Cardiac septum (tissue), 1 donor: ENCODE measurements around the gene LIN9. TPM values are rescaled to one million over a fixed set of nuclear protein-coding genes. Genes with fewer than 3 reads are reported as not detected.
"Not testable (repeated sequence)": the region's sequence is repeated elsewhere in the genome, so short reads cannot be mapped to it uniquely, and the experiment has no call there.

Source experiments
- DNase-seq: peaks from one replicate; pipeline ENCODE4 v3.0.0-alpha.2; 2020; ENCODE audit warnings: low spot score
- intact Hi-C: fragments of 100-400 bp; cut with DNase I; formaldehyde crosslinking; loops from one replicate; pipeline ENCODE4 v1.14.0; 2022
- long read RNA-seq: library from polyadenylated mRNA; unstranded; transcript quantifications from one replicate; pipeline ENCODE4 v2.0.0, GENCODE V29; 2021
- total RNA-seq: library from RNA; stranded (reverse); fragmentation: NEBNext Ultra II Directional; extraction: Animal tissue kit (Norgen Biotek cat#: 25700); gene quantifications from one replicate; pipeline ENCODE4 v1.2.1, GENCODE V29; 2021
- donor health status: DM: no; HTN: no; CAD: no.

LIN9 gene
- 13.1 TPM for total RNA-seq
- long read RNA-seq, transcript LIN9-201 (15 exons, 3,567 nt): major isoform, 22 of 38 reads
- long read RNA-seq, partial matches to known transcripts: 4 of 38 reads
- long read RNA-seq, other reads (novel, unspliced or antisense): 9 of 38 reads

- intact Hi-C loops: loop anchor here (2.0 kb wide), 1 partner anchor 100 kb away; the partner anchor contains the start of gene PARP1
- DNase-seq: peak; percentile 96
Measured at GRCh38 chr1:226308723-226309397, at the start of gene LIN9. TSS of gene LIN9 (minus strand) at chr1:226309164. CDS start at chr1:226309139, 25 bp downstream.

- intact Hi-C loops: no loop called here
- no peak for DNase-seq
Measured at GRCh38 chr1:226357416-226357815, 48.5 kb upstream of the LIN9 start.

- DNase-seq: no peak
- intact Hi-C loops: no loop called here
Measured at GRCh38 chr1:226355669-226356551, 46.9 kb upstream of the LIN9 start.

- intact Hi-C loops: no loop called here
- DNase-seq: no peak
Measured at GRCh38 chr1:226355016-226355415, 46.1 kb upstream of the LIN9 start.

- DNase-seq: no peak
- intact Hi-C loops: no loop called here
Measured at GRCh38 chr1:226353698-226354525, 44.9 kb upstream of the LIN9 start.

GRCh38 chr1:226351709-226352108 lies 42.7 kb upstream of the LIN9 start:
- no peak for DNase-seq
- intact Hi-C loops: no loop called here

- intact Hi-C loops: no loop called here
- no peak for DNase-seq
Measured at GRCh38 chr1:226350519-226350865, 41.5 kb upstream of the LIN9 start.

GRCh38 chr1:226349801-226350518 lies 41.0 kb upstream of the LIN9 start:
- no peak for DNase-seq
- intact Hi-C loops: no loop called here

- intact Hi-C loops: no loop called here
Measured at GRCh38 chr1:226349081-226349480, 40.1 kb upstream of the LIN9 start.

GRCh38 chr1:226344441-226345259 lies 35.7 kb upstream of the LIN9 start:
- no peak for DNase-seq

More at GRCh38 chr1:226349081-226349480, 40.1 kb upstream of the LIN9 start:
- no peak for DNase-seq

GRCh38 chr1:226342656-226343055 lies 33.7 kb upstream of the LIN9 start:
- intact Hi-C loops: no loop called here

More at GRCh38 chr1:226344441-226345259, 35.7 kb upstream of the LIN9 start:
- intact Hi-C loops: no loop called here

GRCh38 chr1:226340111-226340510 lies 31.1 kb upstream of the LIN9 start:
- DNase-seq, intact Hi-C loops: not testable (repeated sequence)

More at GRCh38 chr1:226342656-226343055, 33.7 kb upstream of the LIN9 start:
- DNase-seq: no peak

GRCh38 chr1:226337276-226337875 lies 28.4 kb upstream of the LIN9 start:
- no peak for DNase-seq
- intact Hi-C loops: no loop called here

GRCh38 chr1:226335661-226336060 lies 26.7 kb upstream of the LIN9 start:
- DNase-seq: no peak
- intact Hi-C loops: no loop called here

GRCh38 chr1:226332947-226333346 lies 24.0 kb upstream of the LIN9 start:
- DNase-seq: no peak
- intact Hi-C loops: loop anchor here (5.0 kb wide), 2 partner anchors 131 to 206 kb away; no protein-coding TSS in a partner anchor

GRCh38 chr1:226329237-226329636 lies 20.3 kb upstream of the LIN9 start:
- DNase-seq: no peak
- intact Hi-C loops: no loop called here

GRCh38 chr1:226327761-226328162 lies 18.8 kb upstream of the LIN9 start:
- DNase-seq: no peak
- intact Hi-C loops: no loop called here

- no peak for DNase-seq
- intact Hi-C loops: no loop called here
Measured at GRCh38 chr1:226325178-226325577, 16.2 kb upstream of the LIN9 start.
